Measurements from ENCODE around the gene AKR1D1.

DNA sequence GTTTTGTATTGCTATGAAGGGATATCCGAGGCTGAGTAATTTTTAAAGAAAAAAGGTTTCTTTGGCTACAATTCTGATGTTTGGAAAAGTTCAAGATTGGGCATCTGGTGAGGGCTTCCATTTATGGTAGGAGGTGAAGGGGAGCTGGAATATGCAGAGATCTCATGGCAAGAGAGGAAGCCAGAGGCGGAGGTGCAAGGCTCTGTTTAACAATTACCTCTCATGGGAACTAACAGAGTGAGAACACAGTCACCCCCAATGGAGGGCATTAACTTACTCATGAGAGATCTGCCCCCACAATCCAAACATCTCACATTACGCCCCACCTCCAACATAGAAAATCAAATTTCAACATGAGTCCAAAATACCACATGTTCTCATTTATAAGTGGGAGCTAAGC is 62.0 kb downstream of the AKR1D1 start:
- no peak for TF ChIP-seq POLR2A (IDR thresholded peaks at IDR 0.05; ENCODE audit: extremely low read depth, insufficient read length)
- TF ChIP-seq, protein P1, sequence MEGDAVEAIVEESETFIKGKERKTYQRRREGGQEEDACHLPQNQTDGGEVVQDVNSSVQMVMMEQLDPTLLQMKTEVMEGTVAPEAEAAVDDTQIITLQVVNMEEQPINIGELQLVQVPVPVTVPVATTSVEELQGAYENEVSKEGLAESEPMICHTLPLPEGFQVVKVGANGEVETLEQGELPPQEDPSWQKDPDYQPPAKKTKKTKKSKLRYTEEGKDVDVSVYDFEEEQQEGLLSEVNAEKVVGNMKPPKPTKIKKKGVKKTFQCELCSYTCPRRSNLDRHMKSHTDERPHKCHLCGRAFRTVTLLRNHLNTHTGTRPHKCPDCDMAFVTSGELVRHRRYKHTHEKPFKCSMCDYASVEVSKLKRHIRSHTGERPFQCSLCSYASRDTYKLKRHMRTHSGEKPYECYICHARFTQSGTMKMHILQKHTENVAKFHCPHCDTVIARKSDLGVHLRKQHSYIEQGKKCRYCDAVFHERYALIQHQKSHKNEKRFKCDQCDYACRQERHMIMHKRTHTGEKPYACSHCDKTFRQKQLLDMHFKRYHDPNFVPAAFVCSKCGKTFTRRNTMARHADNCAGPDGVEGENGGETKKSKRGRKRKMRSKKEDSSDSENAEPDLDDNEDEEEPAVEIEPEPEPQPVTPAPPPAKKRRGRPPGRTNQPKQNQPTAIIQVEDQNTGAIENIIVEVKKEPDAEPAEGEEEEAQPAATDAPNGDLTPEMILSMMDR (IDR thresholded peaks at IDR 0.05; ENCODE audit: low read depth, low read length): no peak
